Activated CD8-positive, alpha-beta memory T cell treated with anti-CD3 and anti-CD28 coated beads for 48 hours (primary cell): Measurements from ENCODE around the gene RSPH3.
"Not testable (repeated sequence)": the region's sequence is repeated elsewhere in the genome, so short reads cannot be mapped to it uniquely, and the experiment has no call there.

Source experiments
- DNase-seq, 3 experiments: peaks; one replicate each; pipeline ENCODE4 v3.0.0-alpha.2; 2020; ENCODE audit warnings: low read depth in 2 of 3, low spot score in 2 of 3

The RSPH3 gene

DNA sequence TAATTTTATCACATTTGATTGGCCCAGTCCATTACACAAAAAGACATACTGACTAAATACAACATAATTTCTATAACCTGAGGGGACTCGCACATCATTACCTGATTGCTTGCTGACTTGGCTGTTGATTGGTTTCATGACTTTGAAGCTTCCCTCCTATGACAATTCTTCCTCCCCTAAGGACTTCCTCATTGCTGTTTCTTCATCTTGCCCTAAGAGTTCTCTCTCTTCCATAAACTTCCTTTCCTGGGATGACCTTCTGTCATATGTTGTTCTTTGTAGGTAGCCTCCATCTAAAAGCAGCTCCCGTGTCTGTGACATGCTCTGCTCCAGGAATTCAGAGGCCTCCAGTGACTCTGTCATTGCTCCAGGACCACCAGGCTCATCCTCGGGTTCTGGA is 22.6 kb downstream of the RSPH3 start:
- DNase-seq, result no peak

DNA sequence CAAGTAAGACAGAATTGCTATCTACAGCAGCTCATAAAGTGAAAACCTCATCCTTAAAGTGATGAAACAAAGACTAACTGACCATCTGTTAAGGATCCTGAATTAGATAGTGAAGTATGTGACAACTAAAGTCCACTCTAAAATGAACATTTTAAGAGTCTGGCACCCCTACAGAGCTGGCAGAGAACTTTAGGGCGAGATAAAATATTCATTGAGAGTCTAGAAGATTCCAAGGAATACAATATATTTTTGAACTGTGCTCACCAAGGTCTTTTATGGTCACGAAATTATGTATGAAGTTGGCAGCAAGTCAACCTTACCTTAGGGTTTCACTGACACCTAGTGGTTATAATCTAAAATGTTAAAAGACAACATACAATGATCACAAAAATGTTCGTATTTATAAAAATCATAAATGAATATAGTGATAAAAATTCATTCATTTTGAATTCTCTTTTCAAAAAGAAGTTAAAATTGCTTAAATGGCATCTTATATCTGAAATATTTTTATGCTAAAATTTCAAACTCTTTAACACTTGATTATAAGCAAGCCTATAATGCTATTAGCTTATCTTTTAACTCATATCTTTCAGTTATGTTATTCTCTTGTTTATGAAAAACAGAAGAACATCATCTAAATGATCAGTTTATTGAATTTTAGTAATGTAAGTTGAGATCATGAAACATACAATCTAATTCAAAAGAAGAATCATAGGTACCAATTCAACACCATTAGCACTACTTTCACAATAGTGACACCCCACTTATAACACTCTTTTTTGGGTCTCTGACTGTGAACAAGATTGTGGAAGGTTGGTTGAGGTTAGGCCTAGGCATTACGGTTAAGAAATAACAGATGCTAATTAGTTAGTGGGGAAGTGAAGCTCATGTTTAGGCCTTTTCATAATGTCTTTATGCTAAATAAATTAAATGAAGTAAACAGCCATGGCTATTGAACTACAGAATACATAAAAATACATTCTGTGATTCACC is 27.5 kb downstream of the RSPH3 start:
- no peak for DNase-seq

DNA sequence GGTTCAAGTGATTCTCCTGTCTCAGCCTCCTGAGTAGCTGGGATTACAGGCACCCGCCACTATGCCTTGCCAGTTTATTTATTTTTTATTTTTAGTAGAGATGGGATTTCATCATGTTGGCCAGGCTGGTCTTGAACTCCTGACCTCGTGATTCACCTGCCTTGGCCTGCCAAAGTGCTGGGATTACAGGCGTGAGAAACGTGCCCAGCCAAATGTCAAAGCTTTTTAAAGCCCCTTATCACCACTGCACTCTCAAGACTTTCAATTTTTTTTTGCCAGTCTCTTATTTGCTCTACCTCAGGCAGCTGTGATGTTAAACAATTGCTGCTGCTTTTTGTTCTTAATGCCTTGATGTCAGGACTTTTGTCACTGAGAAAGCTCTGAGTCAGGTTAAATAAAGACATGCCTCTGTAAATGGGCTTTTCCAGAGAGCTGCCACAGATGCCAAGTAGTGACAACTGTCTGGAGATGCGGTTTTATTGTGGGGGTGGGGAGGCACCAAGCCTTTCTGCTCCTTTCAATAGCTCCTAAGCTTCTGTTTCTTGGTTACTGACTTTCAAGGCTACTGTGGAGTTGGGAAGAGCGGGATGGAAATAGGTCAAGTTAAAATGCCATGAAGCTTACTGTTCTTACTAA is 29.2 kb downstream of the RSPH3 start:
- DNase-seq, result no peak

DNA sequence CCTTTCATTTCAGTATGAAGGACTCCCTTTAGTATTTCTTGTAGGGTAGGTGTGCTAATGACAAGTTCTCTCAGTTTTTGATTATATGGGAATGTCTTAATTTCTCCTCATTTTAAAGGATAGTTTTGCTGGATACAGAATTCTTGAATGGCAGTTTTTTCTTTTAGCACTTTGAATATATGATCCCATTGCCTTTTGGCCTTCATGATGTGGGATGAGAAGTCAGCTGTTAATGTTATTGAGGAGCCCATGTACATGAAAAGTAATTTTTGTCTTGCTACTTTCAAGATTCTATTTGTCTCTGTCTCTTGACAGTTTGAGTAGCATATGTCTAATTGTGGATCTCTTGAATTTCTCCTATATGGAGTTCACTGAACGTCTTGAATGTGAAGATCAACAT is 30.9 kb downstream of the RSPH3 start:
- DNase-seq, result no peak

DNA sequence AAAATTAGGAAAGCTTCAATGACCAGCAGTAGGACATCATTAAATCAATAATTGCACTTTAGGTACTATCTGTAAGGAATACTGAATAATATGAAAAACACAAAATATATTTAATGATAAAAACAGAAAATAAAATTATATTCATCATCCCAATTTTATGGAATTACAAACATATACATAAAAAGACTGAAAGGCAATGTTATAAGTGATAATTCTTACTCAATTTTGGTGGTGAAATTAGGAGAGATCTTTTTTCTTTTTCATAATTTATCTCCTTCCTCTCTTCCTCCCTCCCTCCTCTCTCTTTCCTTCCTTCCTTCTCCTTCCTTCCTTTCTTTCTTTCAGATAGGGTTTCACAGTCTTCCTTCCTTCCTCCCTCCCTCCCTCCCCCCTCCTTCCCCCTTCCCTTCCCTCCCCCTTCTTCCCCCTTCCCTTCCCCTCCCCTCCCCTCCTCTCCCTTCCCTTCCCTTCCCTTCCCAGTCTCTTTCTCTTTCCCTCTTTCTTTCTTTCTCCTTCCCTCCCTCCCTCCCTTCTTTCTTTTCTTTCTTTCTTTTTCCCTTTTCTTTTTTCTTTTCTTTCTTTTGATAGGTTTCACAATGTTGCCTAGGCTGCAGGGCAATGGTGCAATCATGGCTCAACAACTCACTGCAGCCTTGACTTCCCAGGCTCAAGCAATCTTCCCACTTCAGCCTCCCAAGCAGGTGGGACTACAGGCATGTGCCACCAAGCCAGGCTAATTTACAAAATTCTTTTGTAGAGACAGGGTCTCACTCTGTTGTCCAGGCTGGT is 36.8 kb downstream of the RSPH3 start:
- DNase-seq, result no peak

DNA sequence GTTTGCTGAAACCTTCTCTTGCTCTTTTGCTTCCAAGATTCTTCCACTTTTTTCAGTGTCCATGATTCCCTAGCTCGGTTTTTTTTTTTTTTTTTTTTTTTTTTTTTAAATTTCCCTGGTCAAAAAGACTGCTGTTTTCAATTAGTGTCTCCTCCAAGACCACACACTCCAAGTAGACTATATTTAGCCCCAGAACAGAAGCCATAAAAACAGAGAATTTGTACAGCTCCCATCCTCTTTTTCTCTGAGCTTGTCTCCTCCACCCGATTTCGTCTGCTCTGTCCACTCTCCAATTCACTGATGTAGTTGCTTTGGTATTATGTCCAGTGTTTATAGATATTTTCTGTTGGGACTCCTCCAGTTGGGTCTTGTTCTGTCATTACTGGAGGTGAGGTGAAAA is 37.6 kb downstream of the RSPH3 start:
- DNase-seq, result no peak

DNA sequence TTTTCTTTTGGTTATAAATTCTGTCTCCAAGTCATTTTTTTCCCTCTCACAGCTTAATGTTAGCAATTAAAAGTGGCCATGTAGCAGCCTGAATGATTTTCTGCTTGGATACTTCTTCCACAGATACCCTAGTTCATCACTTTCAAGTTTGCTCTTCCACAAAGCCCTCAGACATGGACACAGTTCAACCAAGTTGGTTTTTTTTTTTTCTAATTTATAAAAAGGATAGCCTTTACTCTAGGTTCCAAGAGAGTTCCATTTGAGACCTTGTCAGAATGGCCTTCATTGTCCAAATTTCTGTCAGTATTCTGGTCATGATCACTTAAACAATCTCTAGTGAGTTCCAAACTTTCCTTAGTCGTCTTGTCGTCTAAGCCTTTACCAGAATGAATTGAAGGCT is 40.0 kb downstream of the RSPH3 start:
- no peak for DNase-seq

DNA sequence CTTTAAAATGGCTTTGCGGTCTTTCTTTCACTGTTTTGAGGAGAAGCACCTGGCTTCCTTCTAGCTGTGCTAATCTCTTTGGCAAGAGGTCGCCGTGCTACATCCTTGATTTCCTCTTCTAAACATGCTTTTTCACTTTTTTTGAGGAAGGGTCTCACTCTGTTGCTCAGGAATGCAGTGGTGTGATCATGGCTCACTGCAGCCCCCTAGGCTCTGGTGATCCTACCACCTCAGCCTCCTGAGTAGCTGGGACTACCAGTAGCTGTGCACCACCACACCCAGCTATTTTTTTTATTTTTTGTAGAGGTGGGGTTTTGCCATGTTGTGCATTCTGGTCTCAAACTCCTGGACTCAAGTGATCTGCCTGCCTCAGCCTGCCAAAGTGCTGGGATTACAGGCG is 40.5 kb downstream of the RSPH3 start:
- DNase-seq, result no peak

DNA sequence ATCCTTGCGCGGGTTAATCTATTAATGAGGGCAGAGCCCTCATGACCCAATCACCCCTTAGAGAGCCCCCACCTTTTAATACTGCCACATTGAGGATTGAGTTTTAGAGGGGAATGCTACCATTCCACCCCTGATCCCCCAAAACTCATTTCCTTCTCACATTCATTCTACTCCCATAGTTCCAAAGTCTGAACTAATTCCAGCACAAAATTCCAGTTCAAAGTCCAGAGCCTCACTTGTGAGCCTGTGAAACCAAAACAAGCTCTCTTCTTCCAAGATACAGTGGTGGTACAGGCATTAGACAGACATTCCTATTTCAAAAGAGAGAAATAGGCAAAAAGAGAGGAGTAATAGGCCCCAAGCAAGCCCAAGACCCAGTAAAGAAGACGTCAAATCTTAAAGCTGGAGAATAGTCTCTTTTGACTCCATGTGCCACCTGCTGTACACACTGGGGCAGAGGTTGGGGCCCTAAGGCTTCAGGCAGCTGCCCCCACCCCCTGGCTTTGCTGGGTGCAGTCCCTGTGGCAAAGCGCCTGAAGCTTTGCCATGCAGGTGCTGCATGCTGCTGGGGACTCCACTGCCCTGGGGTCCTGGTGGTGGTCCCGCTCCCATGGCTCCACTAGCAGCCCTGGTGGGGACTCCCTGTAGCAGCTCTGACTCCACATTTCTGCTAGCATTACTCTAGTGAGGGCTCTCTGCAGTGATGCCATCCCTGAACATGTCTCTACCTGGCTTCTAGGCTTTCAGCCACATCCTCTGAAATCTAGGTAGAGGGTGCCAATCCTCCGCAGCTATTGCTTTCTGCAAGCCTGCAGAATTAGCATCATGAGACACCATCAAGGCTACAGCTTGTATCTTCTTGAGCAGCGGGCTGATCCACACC is 41.3 kb downstream of the RSPH3 start:
- no peak for DNase-seq

DNA sequence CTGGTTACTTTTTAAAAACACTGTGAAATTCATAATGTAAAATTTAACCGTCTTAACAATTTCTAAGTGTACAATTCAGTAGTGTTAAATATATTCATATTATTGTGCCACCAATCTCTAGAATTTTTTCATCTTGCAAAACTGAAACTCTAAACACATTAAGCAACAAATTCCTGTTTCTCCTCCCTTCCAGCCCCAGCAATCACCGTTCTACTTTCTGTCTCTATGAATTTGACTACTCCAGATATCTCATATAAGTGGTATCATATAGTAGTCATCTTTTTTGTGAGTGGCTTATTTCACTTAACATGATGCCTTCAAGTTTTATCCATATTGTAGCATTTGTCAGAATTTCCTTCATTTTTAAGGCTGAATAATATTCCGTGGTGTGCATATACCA is 44.7 kb downstream of the RSPH3 start:
- no peak for DNase-seq

DNA sequence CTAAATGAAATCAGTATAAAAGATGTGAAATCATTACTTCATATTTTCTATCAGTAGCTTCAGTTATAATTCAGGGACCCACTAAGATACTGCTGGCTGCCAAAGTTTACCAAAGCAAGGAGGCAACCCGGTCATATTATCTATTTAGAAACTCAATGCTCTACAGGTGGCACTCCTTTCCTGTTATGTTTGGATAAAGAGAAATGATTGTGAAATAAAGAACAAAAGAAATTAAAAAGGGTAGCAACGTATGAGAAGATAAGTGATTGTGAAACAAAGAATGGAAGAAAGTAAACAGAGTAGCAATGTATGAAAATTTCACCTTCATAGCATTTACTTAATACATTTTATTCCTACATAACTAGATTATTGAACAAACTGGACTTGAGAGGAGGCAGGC is 45.2 kb downstream of the RSPH3 start:
- no peak for DNase-seq

DNA sequence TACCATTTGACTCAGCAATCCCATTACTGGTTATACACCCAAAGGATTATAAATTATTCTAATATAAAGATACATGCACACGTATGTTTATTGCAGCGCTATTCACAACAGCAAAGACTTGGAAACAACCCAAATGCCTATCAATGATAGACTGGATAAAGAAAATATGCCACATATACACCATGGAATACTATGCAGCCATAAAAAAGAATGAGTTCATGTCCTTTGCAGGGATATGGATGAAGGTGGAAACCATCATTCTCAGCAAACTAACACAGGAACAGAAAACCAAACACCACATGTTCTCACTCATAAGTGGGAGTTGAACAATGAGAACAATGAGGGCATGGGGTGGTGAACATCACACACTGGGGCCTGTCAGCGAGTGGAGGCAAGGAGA is 48.0 kb downstream of the RSPH3 start:
- not testable (repeated sequence) for DNase-seq

DNA sequence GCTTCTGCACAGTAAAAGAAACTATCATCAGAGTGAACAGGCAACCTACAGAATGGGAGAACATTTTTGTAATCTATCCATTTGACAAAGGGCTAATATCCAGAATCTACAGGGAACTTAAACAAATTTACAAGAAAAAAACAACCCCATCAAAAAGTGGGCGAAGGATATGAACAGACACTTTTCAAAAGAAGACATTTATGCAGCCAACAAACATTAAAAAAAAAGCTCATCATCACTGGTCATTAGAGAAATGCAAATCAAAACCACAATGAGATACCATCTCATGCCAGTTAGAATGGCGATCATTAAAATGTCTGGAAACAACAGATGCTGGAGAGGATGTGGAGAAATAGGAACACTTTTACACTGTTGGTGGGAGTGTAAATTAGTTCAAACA is 48.4 kb downstream of the RSPH3 start:
- DNase-seq, result not testable (repeated sequence)

DNA sequence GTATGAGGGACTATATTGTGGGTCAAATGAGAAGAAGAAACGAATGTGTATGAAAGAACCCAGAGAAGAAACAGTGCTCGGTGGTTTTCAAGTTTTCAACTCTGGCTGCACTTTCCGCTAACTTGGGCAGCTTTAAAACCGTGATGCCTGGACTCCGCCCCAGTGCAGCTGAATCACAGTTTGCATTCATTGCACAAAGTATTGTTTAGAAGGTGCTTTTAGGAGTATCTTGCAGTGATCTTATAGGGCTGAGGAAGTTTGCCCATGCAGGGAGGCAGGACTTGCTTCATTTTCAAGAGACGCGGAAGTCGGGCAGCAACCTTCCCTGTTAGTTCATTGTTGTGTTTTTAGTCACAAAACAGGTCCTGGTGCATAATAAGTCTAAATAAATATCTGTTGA is 52.7 kb downstream of the RSPH3 start:
- no peak for DNase-seq

DNA sequence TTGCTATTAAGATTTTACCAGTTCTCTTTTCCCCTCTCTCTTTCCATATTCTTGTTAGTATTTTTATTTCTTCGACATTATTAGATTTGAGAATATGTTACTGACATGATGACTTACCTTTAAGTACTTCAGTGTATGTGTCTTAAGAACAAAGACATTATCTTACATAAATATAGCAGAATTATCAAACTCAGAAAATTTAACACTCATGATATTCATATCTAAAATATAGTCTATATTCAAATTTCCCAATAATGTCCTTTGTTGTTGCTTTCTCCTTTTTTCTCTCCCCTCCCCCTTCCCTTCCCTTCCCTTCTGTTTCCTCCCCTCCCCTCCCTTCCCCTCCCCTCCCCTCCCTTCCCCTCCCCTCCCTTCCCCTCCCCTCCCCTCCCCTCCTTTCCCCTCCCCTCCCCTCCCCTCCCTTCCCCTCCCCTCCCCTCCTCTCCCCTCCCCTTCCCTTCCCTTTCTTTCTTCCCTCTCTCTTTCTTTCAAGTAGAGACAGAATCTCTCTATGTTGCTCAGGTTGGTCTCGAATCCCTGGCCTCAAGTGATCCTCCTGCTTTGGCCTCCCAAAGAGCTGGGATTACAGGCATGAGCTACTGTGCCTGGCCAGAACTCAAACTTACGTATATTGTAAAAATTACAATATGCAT is 56.5 kb downstream of the RSPH3 start:
- no peak for DNase-seq

DNA sequence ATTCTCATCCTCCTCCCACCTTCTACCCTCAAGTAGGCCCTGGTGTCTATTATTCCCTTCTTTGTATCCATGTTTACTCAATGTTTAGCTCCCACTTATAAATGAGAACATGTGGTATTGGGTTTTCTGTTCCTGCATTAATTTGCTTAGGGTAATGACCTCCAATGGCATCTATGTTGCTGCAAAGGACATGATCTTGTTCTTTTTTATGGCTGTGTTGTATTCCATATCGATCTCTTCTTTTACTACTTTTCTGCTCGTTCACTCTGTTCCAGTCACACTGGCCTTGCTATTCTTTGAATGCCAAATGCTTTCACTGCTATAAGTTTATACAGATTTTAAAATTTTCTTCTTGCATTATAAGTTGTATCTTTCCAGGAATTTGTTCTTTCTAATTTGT is 57.7 kb downstream of the RSPH3 start:
- DNase-seq, result no peak

DNA sequence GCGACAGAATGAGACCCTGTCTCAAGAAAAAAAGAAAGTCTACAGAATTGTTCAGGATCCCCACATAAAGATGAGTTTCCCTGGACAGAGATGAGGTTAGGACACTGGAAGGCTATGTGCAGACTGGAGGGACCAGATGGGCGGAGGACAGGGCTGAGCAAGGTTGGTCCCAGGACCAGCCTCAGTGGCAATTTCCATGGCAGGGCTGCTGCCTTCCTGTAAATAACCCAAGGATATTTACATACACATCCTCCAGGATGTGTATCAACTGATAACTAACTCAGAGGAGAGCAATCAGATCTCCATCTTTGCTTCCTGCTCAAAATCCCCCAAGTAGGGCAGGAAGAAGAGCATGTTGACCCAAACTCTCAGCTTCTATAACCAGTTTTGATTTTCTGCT is 58.8 kb downstream of the RSPH3 start:
- no peak for DNase-seq

DNA sequence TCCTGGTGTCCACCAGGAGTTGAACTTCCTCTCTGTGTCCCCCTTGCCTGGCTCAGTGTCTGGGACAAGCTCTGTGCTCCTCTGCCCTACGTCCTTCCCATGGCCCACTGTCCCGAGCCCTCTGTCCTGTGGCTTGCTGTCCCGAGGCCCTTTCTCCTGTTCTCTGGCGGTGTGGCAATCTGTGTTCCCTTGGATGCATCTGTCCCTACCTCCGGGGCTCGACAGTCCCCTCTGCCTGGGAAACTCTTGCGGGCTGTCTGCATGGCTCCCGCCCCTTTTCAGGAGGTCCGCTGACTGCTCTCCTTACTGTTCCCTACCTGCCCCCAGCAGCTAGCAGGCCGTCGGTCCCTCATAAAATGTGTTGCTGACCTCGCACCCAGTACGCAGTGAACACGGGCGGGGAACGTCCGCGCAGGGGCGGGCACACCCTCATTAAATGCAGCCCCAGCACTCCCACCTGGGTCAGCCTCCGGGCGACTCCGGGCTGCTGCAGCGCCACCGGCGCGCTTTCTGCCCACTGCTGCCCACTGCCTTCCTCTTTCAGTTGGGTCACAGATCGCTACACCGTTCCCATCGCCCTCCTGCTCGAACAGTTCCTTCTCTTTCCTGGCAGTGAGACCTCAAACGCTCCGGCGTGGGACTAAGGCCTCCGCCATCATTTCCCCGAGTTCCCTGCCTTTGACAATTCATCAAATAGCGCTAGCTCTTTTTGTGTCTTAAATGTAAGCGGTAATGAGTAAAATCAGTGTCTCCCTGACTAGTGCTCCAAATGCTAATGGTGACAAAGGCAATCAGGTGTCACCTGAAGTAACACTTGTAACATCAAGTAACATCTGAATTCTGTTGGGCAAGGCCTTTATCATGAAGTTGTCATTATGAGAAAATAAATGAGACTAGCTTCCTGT is 60.5 kb downstream of the RSPH3 start:
- no peak for DNase-seq

DNA sequence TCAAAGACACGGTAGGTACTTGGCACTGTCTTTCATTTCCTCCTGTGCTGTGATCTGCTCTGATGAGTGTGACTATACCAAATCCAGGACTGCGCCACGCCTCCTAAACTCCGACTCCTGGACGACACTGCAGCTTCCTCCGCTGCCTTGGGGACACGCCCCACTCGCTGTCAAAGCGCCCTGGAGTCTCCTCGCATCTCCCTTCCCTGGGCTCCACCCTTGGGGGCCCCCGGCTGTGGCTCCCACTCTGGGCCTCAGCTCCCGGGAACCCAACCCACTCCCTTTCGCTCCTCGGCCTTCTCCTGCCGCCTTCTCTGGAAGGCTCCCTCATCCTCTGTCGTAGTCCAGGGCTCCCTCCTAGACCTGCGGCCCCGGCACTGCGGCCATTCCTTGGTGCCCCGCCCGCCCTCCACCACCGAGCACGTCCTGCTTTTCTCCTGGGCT is 61.2 kb downstream of the RSPH3 start:
- DNase-seq, result no peak
